HG03097 (cell line): Measurements from ENCODE around the gene CTRB1.
"Not testable (repeated sequence)": the region's sequence is repeated elsewhere in the genome, so short reads cannot be mapped to it uniquely, and the experiment has no call there.

Experiments
- ATAC-seq: cut with Tn5 transposase; IDR thresholded peaks from one replicate; pipeline ENCODE4 v1.9.1; 2021; ENCODE audit not compliant: unreplicated experiment, low FRiP score

Gene CTRB1

GRCh38 chr16:75239542-75240122 is 20.8 kb downstream of the CTRB1 start:
- no peak for ATAC-seq

- not testable (repeated sequence) for ATAC-seq
These were observed 21.8 kb downstream of the CTRB1 start for GRCh38 chr16:75240633-75241032.

DNA sequence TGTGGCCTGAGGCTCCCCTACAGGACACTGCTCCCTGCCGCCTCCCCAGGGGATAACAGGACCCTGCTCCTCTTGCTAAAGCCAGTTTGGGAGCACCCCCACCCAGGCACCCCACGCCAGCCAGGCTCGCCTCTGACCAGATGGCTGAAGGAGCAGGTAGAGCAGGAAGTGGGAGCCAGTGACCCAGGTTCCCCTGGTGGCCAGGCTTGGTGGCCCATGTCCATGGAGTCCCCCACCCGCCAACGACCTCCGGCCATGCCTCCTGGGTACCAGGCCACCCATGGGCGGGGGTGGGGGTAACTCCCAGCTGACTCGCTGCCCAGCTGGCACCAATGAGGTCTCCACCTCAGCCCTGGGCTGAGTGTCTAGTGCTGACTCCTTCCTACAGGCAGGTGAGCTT is 22.6 kb downstream of the CTRB1 start:
- ATAC-seq: no peak

DNA sequence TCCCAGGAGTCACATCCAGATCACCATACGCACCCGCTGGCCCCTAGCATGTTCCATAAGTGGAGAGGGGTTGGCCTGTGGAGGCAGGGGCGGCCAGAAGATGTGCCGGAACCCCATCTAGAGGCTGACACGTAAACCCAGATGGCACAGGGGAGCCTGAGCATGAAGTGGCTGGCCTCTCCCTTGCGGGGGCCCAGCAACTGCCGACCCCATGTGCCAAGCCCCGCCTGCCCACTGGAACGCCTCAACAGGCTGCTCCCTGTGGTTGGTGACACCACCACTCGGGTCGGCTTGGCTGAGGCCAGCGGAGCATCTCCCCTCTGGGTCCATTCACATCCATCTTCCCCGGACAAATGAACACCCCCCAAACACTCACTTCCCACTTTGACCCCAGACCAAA is 23.2 kb downstream of the CTRB1 start:
- ATAC-seq: no peak

- not testable (repeated sequence) for ATAC-seq
These were observed 23.8 kb downstream of the CTRB1 start for GRCh38 chr16:75242436-75243078.

GRCh38 chr16:75243667-75244224 is 25.0 kb downstream of the CTRB1 start:
- ATAC-seq: no peak

DNA sequence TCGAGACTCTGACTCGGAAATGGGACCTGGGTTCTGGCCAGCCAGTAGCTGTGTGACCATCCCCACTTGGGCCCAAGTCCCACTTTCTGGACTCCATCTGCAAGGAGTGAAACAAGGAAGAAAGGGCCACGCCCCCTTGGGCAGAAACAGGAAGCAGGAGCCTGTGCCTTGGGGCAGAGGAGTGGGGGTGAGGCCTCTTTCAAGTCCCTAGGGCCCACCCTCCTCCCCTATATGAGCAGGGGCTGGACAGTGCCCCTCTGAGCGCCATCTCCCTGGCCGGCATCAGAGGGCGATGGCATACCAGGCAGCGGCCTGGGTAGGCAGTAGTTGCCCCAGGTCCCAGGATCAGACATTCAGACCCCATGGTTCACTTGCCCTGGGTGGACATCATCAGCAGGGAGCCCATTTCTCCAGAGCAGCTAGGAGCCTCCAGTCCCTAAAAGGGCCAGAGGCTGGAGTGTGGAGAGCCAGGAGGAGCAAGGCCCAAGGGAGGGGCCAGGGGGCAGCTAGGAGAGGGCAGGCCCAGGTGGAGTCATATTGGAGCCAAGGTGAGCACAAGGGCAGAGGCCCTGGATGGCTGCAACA is 25.5 kb downstream of the CTRB1 start:
- no peak for ATAC-seq

DNA sequence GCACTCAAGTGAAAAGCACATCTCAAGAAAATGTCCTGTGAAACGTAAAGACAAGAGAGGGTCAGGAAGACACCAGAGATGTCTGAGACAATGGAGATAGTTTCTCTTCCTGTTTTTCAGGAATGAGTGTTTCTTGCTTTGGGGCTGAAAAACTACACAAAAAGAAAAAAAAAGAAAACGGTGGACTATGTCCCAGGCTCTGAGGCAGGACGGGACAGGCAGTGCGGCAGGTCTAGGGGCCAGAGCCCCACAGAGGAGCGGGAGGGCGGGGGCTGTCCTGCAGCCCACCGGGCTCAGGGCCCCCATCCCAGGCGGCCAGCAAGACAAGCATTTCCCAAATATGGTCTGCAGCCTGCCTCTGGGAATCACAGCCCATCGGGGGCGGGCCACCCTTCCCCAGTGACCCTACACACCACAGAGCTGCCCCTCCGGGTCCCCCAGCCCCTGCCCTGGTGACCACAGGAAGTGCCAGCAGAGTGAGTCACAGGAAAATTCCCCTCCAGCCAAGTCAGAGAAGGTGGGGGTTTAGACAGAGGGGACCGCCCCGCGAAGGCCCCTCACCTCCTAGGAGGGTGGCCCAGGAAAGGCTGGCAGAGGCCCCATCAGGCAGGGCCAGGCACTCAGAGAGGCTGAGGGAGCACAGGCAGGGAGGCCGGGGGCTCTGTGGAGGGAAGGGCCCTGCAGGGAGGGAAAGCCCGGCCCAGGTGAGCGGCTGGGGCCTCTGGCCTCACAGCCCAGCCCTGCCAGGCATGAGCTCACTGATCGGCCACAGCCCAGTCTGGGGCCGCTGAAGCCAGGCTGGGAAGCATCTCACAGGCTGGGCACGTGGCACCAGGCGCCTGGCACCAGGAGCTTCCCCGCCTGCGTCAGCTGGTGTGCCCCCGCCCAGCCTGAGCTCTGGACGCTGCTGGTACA is 26.3 kb downstream of the CTRB1 start:
- no peak for ATAC-seq

DNA sequence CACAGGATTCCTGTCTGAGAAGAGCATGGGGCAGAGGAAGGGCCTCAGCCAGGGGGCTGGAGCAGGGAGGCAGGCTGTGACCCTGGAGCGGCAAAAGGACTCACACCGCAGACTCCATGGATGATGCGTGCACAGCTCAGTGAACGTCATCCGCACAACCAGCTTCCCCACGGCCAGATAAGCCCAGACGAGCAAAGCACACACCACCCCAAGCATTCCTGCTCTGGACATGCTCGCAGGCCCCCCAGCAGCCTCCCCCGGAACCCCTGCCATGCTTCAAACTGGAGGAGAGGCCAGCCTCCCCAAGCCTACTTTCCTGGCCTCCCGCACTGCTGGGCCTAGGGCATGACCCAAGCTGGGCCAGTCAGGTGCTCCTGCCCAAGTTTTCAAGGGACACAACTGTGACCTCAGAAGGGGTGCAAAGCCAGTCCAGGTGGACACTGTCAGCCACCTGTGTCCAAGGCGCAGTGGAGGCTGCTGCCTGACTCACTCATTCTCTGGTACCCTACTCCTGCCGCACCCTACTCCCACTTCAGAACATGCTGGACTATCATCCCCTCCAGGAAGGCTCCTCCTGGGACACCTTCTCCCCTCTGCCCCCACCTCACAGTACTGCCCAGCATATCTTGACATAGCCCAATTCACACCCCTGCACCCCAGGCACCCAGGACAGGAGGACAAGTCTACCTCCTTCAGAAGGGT is 27.9 kb downstream of the CTRB1 start:
- ATAC-seq: no peak

DNA sequence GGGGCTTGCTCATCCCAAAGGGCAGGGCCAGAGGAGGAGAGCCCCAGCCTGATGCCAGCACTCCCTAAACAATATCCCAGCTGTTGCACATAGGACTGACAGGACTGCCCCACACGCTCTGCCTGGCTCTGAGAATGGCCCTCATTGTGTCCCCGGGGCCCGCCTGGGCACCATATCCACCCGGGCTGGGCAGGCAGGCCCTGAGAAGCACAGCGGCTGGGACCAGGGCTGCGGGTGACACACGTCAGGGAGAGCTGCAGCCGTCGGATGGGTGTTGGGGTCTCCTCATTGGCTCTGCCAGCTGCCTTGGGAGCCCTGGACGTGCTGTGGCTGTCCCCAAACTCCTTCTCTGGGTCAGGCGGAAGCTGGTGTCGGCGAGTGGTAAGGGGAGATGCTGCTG is 28.5 kb downstream of the CTRB1 start:
- no peak for ATAC-seq

GRCh38 chr16:75248142-75248535 is 29.4 kb downstream of the CTRB1 start:
- ATAC-seq: no peak

GRCh38 chr16:75248536-75249380 is 30.0 kb downstream of the CTRB1 start:
- ATAC-seq: no peak

- no peak for ATAC-seq
These were observed 30.7 kb downstream of the CTRB1 start for GRCh38 chr16:75249441-75249840.

- ATAC-seq: peak; percentile 4
These were observed 31.5 kb downstream of the CTRB1 start for GRCh38 chr16:75250089-75250808.

DNA sequence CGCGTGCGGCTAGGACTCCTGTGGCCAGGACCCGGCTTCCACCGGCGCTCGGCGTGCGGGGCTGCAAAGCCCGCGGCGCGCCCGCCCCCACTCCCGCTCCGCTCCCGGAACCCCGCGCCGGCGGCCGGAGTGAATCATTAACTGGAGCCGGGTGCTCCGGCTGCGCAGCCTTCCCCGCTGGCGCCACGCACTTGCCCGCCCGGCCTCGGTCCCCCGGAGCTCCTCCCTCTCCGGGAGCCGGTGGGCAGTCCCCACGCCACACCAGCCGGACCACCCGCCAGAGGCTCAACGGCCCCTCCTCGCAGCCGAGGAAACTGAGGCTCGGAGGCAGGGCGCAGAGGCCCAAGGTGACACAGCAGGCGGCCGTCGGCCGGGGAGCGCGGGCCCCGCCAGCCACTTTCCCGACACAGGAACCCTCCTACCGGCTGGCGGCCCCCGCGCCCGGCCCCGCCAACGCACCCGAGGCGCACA is 32.1 kb downstream of the CTRB1 start:
- ATAC-seq: peak; percentile 37

DNA sequence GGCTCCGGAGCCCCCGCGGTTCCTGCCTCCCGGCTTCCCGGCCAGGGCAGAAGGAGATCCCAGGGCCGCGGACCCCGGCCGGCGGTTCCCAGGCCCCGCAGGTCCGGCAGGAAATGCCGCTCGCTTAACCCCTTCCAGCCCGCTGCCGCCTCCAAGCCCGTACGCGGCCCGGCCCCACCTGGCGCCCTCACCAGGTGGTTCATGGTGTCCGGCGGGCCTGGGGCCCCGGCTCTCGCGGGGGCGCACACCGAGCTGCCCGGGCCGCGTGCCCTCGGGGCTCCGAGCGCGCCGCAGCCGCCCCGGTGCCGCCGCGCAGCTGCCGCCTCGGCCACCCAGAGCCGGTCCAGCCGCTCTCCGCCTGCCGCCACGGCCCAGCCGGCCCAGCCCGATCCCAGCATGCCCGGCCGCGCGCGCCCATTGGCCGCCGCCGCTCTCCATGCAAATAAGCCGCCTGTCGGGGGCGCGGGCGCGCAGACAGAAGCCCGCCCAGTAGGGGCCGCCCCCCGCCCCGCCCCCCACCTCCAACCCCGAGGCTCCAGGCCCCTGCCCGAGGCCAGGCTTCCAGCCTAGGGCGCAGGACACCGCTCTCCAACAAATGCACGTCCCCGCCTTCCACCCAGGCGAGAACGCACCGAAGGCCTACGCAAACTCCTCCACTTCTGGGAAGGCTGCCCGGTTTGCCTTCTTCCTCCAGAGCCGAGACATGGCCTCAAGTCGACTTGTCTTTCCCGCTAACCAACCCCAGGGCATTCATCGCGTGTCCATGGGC is 32.7 kb downstream of the CTRB1 start, which contains the start of gene BCAR1:
TSS of gene BCAR1 (minus strand) at position 345 of the 769 bp plus-strand sequence. CDS start at position 203, 142 bp downstream.
- peak; percentile 65 for ATAC-seq

DNA sequence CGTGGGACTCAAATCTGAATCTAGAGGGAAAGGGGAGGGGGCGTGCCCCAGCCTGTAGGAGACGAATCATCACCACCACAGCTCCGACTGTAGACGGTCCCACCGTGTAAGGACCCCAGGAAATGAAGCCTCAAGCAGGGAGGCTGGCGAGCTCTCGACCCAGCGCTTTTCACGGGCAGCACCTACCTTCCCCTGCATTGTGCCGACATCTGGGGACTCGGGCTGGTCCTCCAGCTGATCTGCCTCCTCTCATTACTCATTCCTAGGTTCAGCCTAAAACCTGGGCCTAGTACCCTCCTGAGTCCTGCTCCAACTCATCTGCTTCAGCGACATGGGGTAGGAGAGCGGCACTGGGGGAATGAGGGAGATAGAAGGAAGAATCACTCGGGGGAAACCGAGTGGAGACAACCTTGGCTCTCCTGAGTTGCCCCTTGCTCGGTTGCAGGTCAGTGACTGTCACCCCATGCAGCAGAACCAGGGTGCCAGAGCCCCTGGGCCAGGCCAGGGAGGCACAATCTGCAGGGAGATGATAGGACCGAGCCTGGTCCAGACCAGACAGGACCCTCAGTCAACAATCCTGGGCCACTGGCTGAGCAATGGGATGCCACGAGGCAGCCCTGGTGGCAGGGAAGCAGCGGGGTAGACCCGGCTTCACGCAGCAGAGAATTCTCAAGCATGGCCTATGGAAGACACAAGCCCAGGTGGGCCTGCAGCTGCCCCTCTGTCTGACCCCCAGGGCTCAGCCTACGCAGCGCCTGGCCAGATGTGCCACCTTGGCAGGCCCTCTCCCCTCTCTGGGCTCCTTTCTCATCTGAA is 33.5 kb downstream of the CTRB1 start:
- no peak for ATAC-seq
